ENCODE results near the gene LUC7L3. TPM values are rescaled to one million over a fixed set of nuclear protein-coding genes. Genes with fewer than 3 reads are reported as not detected.

Gene LUC7L3
- total RNA-seq, 2 donors from 2014 or later, result 71.2 to 85.6 TPM

DNA sequence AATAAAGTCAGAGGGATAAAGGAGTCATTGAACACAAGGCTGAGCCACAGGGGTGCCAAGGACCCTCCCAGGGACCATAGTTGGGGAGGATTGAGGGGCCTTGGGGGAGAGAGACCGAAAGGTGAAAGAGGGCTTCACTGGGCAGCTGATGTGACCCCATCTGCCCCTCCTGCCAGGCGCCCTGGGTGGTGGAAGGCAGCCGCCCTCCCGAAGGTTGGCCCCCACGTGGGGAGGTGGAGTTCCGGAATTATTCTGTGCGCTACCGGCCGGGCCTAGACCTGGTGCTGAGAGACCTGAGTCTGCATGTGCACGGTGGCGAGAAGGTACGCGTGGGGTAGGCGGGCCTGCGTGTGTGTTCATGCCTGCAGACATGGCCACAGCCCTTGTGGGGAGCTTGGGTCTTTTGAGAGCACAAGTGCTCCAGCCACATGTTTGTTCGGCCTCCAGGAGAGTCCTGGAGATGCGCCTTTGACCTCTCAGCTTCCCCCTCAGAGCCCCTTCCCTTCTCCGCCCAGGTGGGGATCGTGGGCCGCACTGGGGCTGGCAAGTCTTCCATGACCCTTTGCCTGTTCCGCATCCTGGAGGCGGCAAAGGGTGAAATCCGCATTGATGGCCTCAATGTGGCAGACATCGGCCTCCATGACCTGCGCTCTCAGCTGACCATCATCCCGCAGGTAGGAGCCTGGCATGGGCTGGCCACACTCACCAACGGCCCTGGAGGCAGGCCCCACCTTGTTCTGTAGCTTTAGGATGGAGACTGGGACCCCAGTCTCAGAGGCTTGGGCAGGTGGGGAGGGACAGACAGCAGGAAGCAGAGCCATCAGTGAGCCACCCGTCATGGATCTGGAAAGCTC lies 35.7 kb upstream of the LUC7L3 start:
- TF ChIP-seq POLR2A (IDR thresholded peaks at IDR 0.05), result no peak
- TF ChIP-seq, protein P1, sequence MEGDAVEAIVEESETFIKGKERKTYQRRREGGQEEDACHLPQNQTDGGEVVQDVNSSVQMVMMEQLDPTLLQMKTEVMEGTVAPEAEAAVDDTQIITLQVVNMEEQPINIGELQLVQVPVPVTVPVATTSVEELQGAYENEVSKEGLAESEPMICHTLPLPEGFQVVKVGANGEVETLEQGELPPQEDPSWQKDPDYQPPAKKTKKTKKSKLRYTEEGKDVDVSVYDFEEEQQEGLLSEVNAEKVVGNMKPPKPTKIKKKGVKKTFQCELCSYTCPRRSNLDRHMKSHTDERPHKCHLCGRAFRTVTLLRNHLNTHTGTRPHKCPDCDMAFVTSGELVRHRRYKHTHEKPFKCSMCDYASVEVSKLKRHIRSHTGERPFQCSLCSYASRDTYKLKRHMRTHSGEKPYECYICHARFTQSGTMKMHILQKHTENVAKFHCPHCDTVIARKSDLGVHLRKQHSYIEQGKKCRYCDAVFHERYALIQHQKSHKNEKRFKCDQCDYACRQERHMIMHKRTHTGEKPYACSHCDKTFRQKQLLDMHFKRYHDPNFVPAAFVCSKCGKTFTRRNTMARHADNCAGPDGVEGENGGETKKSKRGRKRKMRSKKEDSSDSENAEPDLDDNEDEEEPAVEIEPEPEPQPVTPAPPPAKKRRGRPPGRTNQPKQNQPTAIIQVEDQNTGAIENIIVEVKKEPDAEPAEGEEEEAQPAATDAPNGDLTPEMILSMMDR (IDR thresholded peaks at IDR 0.05), result no peak
- H3K4me3 ChIP-seq, result no peak overlapping the region
- DNase-seq (peak in 1 of 4 donors; percentile 16), ATAC-seq (no peak)
- intact Hi-C loops (cut with DNase I), result loop anchor here (5.0 kb wide), 1 partner anchor 36 kb away; no protein-coding TSS in a partner anchor
- H3K27ac ChIP-seq, result peak overlapping the region; percentile 54 to 98 (median 92)
- H3K9me3 ChIP-seq, result no peaks in the 10 kb centered on the region
- 91 to 95% methylated on average over 24 to 28 of the region's 28 CpGs for WGBS, 2 donors
- no peaks in the 10 kb centered on the region for H3K27me3 ChIP-seq
- no peaks in the 10 kb centered on the region for H3K36me3 ChIP-seq (replicated peaks in 1 of 2; ENCODE audit: insufficient read depth in 1 of 2, low read depth in 2 of 2)
- H3K4me1 ChIP-seq, result peaks cover 57% of the 10 kb centered on the region

DNA sequence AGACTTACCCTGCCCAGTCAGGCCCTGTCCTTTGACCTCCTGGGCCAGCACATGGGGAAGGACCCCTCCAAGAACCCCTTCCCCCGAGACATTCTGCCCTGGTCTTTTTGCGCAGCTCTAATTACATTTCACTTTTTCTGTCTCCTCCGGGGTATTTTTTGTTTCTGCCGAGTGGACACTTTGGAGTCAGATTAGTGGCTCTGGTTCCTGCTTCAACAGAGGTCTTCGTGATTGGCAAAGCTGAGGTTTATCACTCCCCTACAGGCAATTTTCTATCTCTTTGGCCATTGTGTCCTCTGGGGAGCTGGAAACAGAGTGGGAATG lies 35.2 kb upstream of the LUC7L3 start:
- no peak for TF ChIP-seq POLR2A (IDR thresholded peaks at IDR 0.05)
- TF ChIP-seq, protein P1 (IDR thresholded peaks at IDR 0.05), result no peak
- WGBS, 2 donors, result 75 to 76% methylated on average over 5 of the region's 5 CpGs
- H3K4me1 ChIP-seq, result peaks cover 63% of the 10 kb centered on the region
- peak overlapping the region; percentile 54 to 98 (median 92) for H3K27ac ChIP-seq
- H3K4me3 ChIP-seq, result no peak overlapping the region
- ATAC-seq (no peak), DNase-seq (no peak)
- H3K9me3 ChIP-seq, result no peaks in the 10 kb centered on the region
- intact Hi-C loops (cut with DNase I), result loop anchor here (5.0 kb wide), 1 partner anchor 37 kb away; no protein-coding TSS in a partner anchor
- H3K27me3 ChIP-seq, result no peaks in the 10 kb centered on the region
- H3K36me3 ChIP-seq (replicated peaks in 1 of 2; ENCODE audit: insufficient read depth in 1 of 2, low read depth in 2 of 2), result no peaks in the 10 kb centered on the region

DNA sequence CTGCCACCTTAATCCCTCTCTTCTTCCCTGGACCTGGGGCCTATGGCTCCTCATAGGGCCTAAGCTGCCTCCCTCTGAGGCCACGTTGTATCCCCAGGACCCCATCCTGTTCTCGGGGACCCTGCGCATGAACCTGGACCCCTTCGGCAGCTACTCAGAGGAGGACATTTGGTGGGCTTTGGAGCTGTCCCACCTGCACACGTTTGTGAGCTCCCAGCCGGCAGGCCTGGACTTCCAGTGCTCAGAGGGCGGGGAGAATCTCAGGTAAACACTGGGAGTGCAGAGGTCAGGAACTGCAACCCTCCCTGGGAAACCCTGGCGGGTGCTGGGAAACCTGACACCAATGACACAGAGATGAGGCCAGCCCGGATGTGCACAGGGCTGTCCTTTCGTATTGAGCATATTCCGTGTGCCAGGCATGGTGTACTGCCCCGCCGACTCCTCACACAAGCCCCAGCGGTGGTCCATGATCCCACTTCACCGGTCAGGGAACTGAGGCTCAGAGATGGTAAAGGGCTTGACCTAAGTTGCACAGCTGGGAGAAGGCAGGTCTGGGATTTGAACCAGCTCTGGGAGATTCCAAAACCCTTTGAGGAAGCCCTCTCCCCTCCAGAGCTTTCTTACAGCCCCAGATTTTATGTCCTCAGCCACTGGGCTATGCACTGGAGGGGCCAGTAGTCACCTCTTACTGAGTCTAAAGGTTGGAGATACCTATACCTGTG lies 34.6 kb upstream of the LUC7L3 start:
- intact Hi-C loops (cut with DNase I), result loop anchor here (5.0 kb wide), 1 partner anchor 37 kb away; no protein-coding TSS in a partner anchor
- no peaks in the 10 kb centered on the region for H3K27me3 ChIP-seq
- no peak for TF ChIP-seq POLR2A (IDR thresholded peaks at IDR 0.05)
- TF ChIP-seq, protein P1 (IDR thresholded peaks at IDR 0.05), result peak in 1 of 7 experiments; percentile 1
- H3K36me3 ChIP-seq (replicated peaks in 1 of 2; ENCODE audit: insufficient read depth in 1 of 2, low read depth in 2 of 2), result no peaks in the 10 kb centered on the region
- peak; percentile 74 to 87 (median 80) for DNase-seq
- peak; percentile 62 for ATAC-seq
- peak overlapping the region; percentile 54 to 98 (median 92) for H3K27ac ChIP-seq
- H3K4me3 ChIP-seq, result no peak overlapping the region
- 43 to 48% methylated on average over 3 to 15 of the region's 15 CpGs for WGBS, 2 donors
- peaks cover 68% of the 10 kb centered on the region for H3K4me1 ChIP-seq
- H3K9me3 ChIP-seq, result no peaks in the 10 kb centered on the region

DNA sequence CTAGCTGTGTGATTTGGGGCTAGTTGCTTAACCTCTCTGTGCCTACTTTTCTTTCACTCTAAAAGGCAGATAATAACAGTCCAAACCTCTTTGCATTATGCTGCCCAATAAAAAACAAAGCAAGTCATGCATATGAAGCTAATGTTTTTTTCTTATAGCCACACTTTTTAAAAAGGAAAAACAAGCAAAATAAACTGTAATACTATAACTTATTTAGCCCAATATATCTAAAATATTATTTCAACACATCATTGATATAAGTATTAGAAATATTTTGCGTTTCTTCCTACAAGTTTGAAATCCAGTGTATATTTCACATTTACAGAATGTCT lies 34.1 kb upstream of the LUC7L3 start:
- DNase-seq, result no peak
- H3K4me1 ChIP-seq, result peaks cover 74% of the 10 kb centered on the region
- no peaks in the 10 kb centered on the region for H3K36me3 ChIP-seq (replicated peaks in 1 of 2; ENCODE audit: insufficient read depth in 1 of 2, low read depth in 2 of 2)
- intact Hi-C loops (cut with DNase I), result no loop called here
- no peaks in the 10 kb centered on the region for H3K27me3 ChIP-seq
- ATAC-seq, result no peak
- peak overlapping the region; percentile 90 to 98 (median 94) for H3K27ac ChIP-seq
- no peak for TF ChIP-seq POLR2A (IDR thresholded peaks at IDR 0.05)
- TF ChIP-seq, protein P1 (IDR thresholded peaks at IDR 0.05), result no peak
- H3K9me3 ChIP-seq, result no peaks in the 10 kb centered on the region
- 75 to 92% methylated on average over 1 of the region's 1 CpG for WGBS, 2 donors
- H3K4me3 ChIP-seq, result no peak overlapping the region

Data from body of pancreas (tissue), 4 donors.